Erythroblast (primary cell): ENCODE results near the gene SUGCT.

ENCODE experiments used
- GATA1 ChIP-seq: IDR thresholded peaks from 2 replicates; pipeline ENCODE4 v1.6.1; 2011; ENCODE audit warnings: low read depth, mild to moderate bottlenecking, control low read depth, low read length, moderate library complexity
- POLR2A ChIP-seq: IDR thresholded peaks from 2 replicates; pipeline ENCODE4 v1.6.1; 2011; ENCODE audit warnings: mild to moderate bottlenecking, low read length

DNA sequence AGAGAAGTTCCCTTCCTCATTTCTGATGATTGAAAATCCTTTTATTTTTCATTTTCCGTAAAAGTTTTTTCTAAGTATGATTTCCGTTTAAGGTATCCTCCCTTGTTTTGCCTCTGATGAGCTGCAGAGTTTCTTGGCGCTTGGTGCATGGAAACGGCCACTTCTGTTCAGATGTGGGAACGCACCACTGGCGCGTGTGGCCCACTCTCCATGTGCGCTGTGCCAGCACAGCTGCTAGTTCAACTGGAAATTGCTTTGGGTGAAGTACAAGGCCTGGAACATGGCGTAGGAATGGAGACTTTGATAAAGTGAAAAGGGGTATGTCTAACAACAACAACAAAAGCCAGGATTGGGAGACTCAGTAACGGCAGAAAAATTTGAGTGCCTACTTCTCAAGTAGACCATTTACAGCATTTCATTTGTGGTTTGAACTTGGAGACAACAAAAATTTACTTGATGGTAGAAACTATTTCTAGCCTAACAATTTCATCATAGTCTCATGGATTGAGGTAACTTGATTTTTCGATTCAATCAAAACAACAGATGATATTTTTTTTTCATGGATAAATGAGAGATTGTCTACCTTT lies 364.2 kb downstream of the SUGCT start:
- no peak for TF ChIP-seq POLR2A
- TF ChIP-seq GATA1 = no peak
